Astrocyte (in vitro differentiated cells and primary cell): ENCODE data around the gene NKX1-1. TPM values are rescaled to one million over a fixed set of nuclear protein-coding genes. Genes with fewer than 3 reads are reported as not detected.

Experiments used
- DNase-seq: peaks from one replicate; pipeline ENCODE4 v3.0.0-alpha.2; 2010; ENCODE audit warnings: low read depth
- FAIRE-seq: peaks from 2 replicates; lab custom pipeline; 2011; peaks lifted over from hg19 to GRCh38; lab: Jason Lieb, UNC
- H2AFZ ChIP-seq: 2 replicates; pipeline ENCODE4 v1.6.0; 2012; ENCODE audit warnings: low read depth, low read length, inconsistent platforms
- H3K27ac ChIP-seq: 2 replicates; pipeline ENCODE4 v1.5.1; 2011; ENCODE audit warnings: low read depth, low read length, inconsistent platforms
- H3K27me3 ChIP-seq: 2 replicates; pipeline ENCODE4 v1.6.0; 2011; ENCODE audit warnings: low read length, inconsistent platforms; ENCODE audit not compliant: insufficient read depth
- H3K36me3 ChIP-seq: 2 replicates; pipeline ENCODE4 v1.5.1; 2011; ENCODE audit warnings: low read length, inconsistent platforms; ENCODE audit not compliant: insufficient read depth
- H3K4me1 ChIP-seq: 2 replicates; pipeline ENCODE4 v1.5.1; 2011; ENCODE audit warnings: low read length, inconsistent platforms; ENCODE audit not compliant: insufficient read depth
- H3K4me2 ChIP-seq: 2 replicates; pipeline ENCODE4 v1.6.0; 2012; ENCODE audit warnings: low read length, inconsistent platforms
- H3K4me3 ChIP-seq: 2 replicates; pipeline ENCODE4 v1.5.1; 2011; ENCODE audit warnings: low read depth, mild to moderate bottlenecking, low read length, inconsistent platforms; ENCODE audit not compliant: insufficient read depth
- H3K79me2 ChIP-seq: 2 replicates; pipeline ENCODE4 v1.6.0; 2012; ENCODE audit warnings: mild to moderate bottlenecking, low read length, inconsistent platforms; ENCODE audit not compliant: insufficient read depth
- H3K9ac ChIP-seq: 2 replicates; pipeline ENCODE4 v1.6.0; 2012; ENCODE audit warnings: mild to moderate bottlenecking, low read length, inconsistent platforms
- H3K9me3 ChIP-seq: 2 replicates; pipeline ENCODE4 v1.5.1; 2012; ENCODE audit warnings: low read depth, mild to moderate bottlenecking, low read length, inconsistent platforms; ENCODE audit not compliant: insufficient read depth
- H4K20me1 ChIP-seq: 2 replicates; pipeline ENCODE4 v1.6.0; 2012; ENCODE audit warnings: low read length, inconsistent platforms; ENCODE audit not compliant: insufficient read depth
- H3K27ac Mint-ChIP-seq: one replicate; pipeline ENCODE4 v1.8.0; 2021; ENCODE audit warnings: mild to moderate bottlenecking, mixed read lengths; ENCODE audit not compliant: unreplicated experiment
- H3K27me3 Mint-ChIP-seq: one replicate; pipeline ENCODE4 v1.8.0; 2021; ENCODE audit warnings: low read depth, mixed read lengths; ENCODE audit not compliant: unreplicated experiment
- H3K36me3 Mint-ChIP-seq: one replicate; pipeline ENCODE4 v1.8.0; 2021; ENCODE audit warnings: low read depth, mixed read lengths; ENCODE audit not compliant: unreplicated experiment
- H3K4me1 Mint-ChIP-seq: one replicate; pipeline ENCODE4 v1.8.0; 2021; ENCODE audit warnings: low read depth, mixed read lengths; ENCODE audit not compliant: unreplicated experiment
- H3K4me3 Mint-ChIP-seq: one replicate; pipeline ENCODE4 v1.8.0; 2021; ENCODE audit warnings: mild to moderate bottlenecking, moderate library complexity, mixed read lengths; ENCODE audit not compliant: unreplicated experiment
- H3K9me3 Mint-ChIP-seq: one replicate; pipeline ENCODE4 v1.8.0; 2021; ENCODE audit warnings: mild to moderate bottlenecking, mixed read lengths; ENCODE audit not compliant: unreplicated experiment
- CTCF ChIP-seq: IDR thresholded peaks from 2 replicates; pipeline ENCODE4 v1.5.1; 2011; ENCODE audit warnings: low read depth, mild to moderate bottlenecking, inconsistent platforms, low read length, moderate library complexity; ENCODE audit not compliant: insufficient read depth
- EZH2 ChIP-seq: IDR thresholded peaks from 2 replicates; pipeline ENCODE4 v1.6.1; 2012; ENCODE audit warnings: mild to moderate bottlenecking, low read length, inconsistent platforms; ENCODE audit not compliant: insufficient read depth
- total RNA-seq: library from RNA; stranded (reverse); gene quantifications from 2 replicates; pipeline ENCODE4 v1.2.1, GENCODE V29; 2021

NKX1-1 gene
- total RNA-seq, 1 donor from 2014 or later, result not detected

GRCh38 chr4:1360423-1361283 is 45.6 kb downstream of the NKX1-1 start:
- no peaks in the 10 kb centered on the region for H3K27me3 Mint-ChIP-seq
- H3K27ac ChIP-seq, result no peak overlapping the region
- H3K27me3 ChIP-seq, result no peaks in the 10 kb centered on the region
- H3K36me3 ChIP-seq, result no peaks in the 10 kb centered on the region
- peaks cover 4% of the 10 kb centered on the region for H3K4me1 ChIP-seq
- no peaks in the 10 kb centered on the region for H3K9me3 Mint-ChIP-seq
- no peaks in the 10 kb centered on the region for H3K79me2 ChIP-seq
- no peak overlapping the region for H3K9ac ChIP-seq
- no peak overlapping the region for H2AFZ ChIP-seq
- no peak for TF ChIP-seq EZH2
- no peak for TF ChIP-seq CTCF
- H3K4me3 Mint-ChIP-seq, result no peak overlapping the region
- H3K4me2 ChIP-seq, result peak overlapping the region; percentile 11
- DNase-seq (peak; percentile 43), FAIRE-seq (no peak)
- H3K36me3 Mint-ChIP-seq, result peaks cover 18% of the 10 kb centered on the region
- no peaks in the 10 kb centered on the region for H3K9me3 ChIP-seq
- H3K4me1 Mint-ChIP-seq, result peaks cover 6% of the 10 kb centered on the region
- H3K4me3 ChIP-seq, result no peak overlapping the region
- H4K20me1 ChIP-seq, result peaks cover 4% of the 10 kb centered on the region
- H3K27ac Mint-ChIP-seq, result peak overlapping the region; percentile 18

- Histone ChIP-seq H3K4me1 (peaks cover 4% of the 10 kb centered on the region), H3K4me2 (peak overlapping the region; percentile 11), H4K20me1 (peaks cover 4% of the 10 kb centered on the region), H3K27ac (no peak overlapping the region), H3K36me3 (no peaks in the 10 kb centered on the region), H3K9ac (no peak overlapping the region), H3K79me2 (no peaks in the 10 kb centered on the region), H3K9me3 (no peaks in the 10 kb centered on the region), H3K4me3 (no peak overlapping the region), H3K27me3 (no peaks in the 10 kb centered on the region), H2AFZ (no peak overlapping the region)
- no peak for TF ChIP-seq EZH2
- TF ChIP-seq CTCF, result no peak
- no peak for DNase-seq
- peaks cover 3% of the 10 kb centered on the region for H3K4me1 Mint-ChIP-seq
- H3K27me3 Mint-ChIP-seq, result no peaks in the 10 kb centered on the region
- peaks cover 15% of the 10 kb centered on the region for H3K36me3 Mint-ChIP-seq
- H3K9me3 Mint-ChIP-seq, result no peaks in the 10 kb centered on the region
- H3K27ac Mint-ChIP-seq, result no peak overlapping the region
- H3K4me3 Mint-ChIP-seq, result no peak overlapping the region
- no peak for FAIRE-seq
Observed at GRCh38 chr4:1359976-1360375, 46.3 kb downstream of the NKX1-1 start.

GRCh38 chr4:1359144-1359501 is 47.1 kb downstream of the NKX1-1 start:
- Histone ChIP-seq H3K27me3 (no peaks in the 10 kb centered on the region), H4K20me1 (peaks cover 4% of the 10 kb centered on the region), H3K27ac (no peak overlapping the region), H3K9ac (no peak overlapping the region), H3K9me3 (no peaks in the 10 kb centered on the region), H3K4me2 (no peak overlapping the region), H2AFZ (no peak overlapping the region), H3K79me2 (no peaks in the 10 kb centered on the region), H3K36me3 (no peaks in the 10 kb centered on the region), H3K4me3 (no peak overlapping the region), H3K4me1 (peaks cover 4% of the 10 kb centered on the region)
- Mint-ChIP-seq H3K9me3 (no peaks in the 10 kb centered on the region), H3K36me3 (peaks cover 17% of the 10 kb centered on the region), H3K27ac (no peak overlapping the region), H3K27me3 (no peaks in the 10 kb centered on the region), H3K4me1 (peaks cover 3% of the 10 kb centered on the region), H3K4me3 (no peak overlapping the region)
- DNase-seq (no peak), FAIRE-seq (no peak)
- TF ChIP-seq EZH2 (no peak), CTCF (no peak)
